Endothelial cell of umbilical vein (primary cell): Measurements from ENCODE around the gene CD151. TPM values are rescaled to one million over a fixed set of nuclear protein-coding genes. Genes with fewer than 3 reads are reported as not detected.

ENCODE experiments used
- BruUV-seq: library from RNA; stranded (reverse); fragments of 400-500 nt; replicated peaks from 2 replicates; lab custom pipeline; 2021; lab: Mats Ljungman, UMichigan
- CTCF ChIA-PET: fragments of 300-600, 350-600 bp; sonication (Branson Sonifier 250); formaldehyde crosslinking; loops from one replicate; lab custom pipeline; 2021; ENCODE audit warnings: antibody characterized with exemption, inconsistent platforms; lab: Charles Lee
- POLR2A ChIA-PET: fragments of 300-600, 350-600 bp; sonication (Branson Sonifier 250); formaldehyde crosslinking; loops from one replicate; lab custom pipeline; 2021; ENCODE audit warnings: antibody characterized with exemption, inconsistent platforms; lab: Charles Lee
- DNase-seq: peaks from one replicate; pipeline ENCODE4 v3.0.0-alpha.2; 2011; ENCODE audit warnings: low read depth, low spot score
- FAIRE-seq: peaks from 2 replicates; lab custom pipeline; 2011; peaks lifted over from hg19 to GRCh38; lab: Jason Lieb, UNC
- H2AFZ ChIP-seq: 2 replicates; pipeline ENCODE4 v1.6.0; 2012; ENCODE audit warnings: low read depth, low read length, control low read depth, inconsistent platforms
- H3K27ac ChIP-seq: 2 replicates; pipeline ENCODE4 v1.5.1; 2011; ENCODE audit warnings: low read depth, mild to moderate bottlenecking, control low read depth, low read length, moderate library complexity; ENCODE audit not compliant: insufficient read depth
- H3K27me3 ChIP-seq, 2 experiments: 2 replicates each; pipeline versions ENCODE4 v1.6.0 to v1.6.1; 2011; ENCODE audit warnings: low read length in 2 of 2, mixed read lengths in 1 of 2; ENCODE audit not compliant: control insufficient read depth in 2 of 2, insufficient read depth in 2 of 2
- H3K36me3 ChIP-seq, 2 experiments: 2 replicates in 1 of 2; 3 replicates in 1 of 2; pipeline ENCODE4 v1.5.1; 2011; ENCODE audit warnings: low read length in 2 of 2, mild to moderate bottlenecking in 1 of 2, moderate library complexity in 1 of 2; ENCODE audit not compliant: control insufficient read depth in 2 of 2, insufficient read depth in 2 of 2; ENCODE audit errors: extremely low read depth in 1 of 2
- H3K4me1 ChIP-seq: 3 replicates; pipeline ENCODE4 v1.5.1; 2011; ENCODE audit warnings: mild to moderate bottlenecking, low read length; ENCODE audit not compliant: control insufficient read depth, insufficient read depth; ENCODE audit errors: extremely low read depth
- H3K4me2 ChIP-seq: 2 replicates; pipeline ENCODE4 v1.6.1; 2011; ENCODE audit warnings: low read length, control low read depth, mixed read lengths; ENCODE audit not compliant: insufficient read depth
- H3K4me3 ChIP-seq, 3 experiments: fragments of 200-600 bp in 1 of 3; sonication (generic), shearing (Covaris generic) in 1 of 3; replicated peaks in 1 of 3; 2 replicates each; pipeline ENCODE4 v1.5.1; 2011 to 2016; ENCODE audit warnings: control low read depth in 3 of 3, low read length in 3 of 3, mild to moderate bottlenecking in 2 of 3, inconsistent platforms in 1 of 3, low read depth in 1 of 3, moderate library complexity in 1 of 3; ENCODE audit not compliant: insufficient read depth in 1 of 3
- H3K79me2 ChIP-seq: 2 replicates; pipeline ENCODE4 v1.6.0; 2012; ENCODE audit warnings: low read length, inconsistent platforms; ENCODE audit not compliant: control insufficient read depth, insufficient read depth
- H3K9ac ChIP-seq: replicated peaks from 2 replicates; pipeline ENCODE3; 2011; ENCODE audit warnings: low read length, control low read depth; ENCODE audit not compliant: insufficient read depth; ENCODE audit errors: extremely low read depth
- H3K9me1 ChIP-seq: replicated peaks from 3 replicates; pipeline ENCODE4 v1.6.0; 2011; ENCODE audit warnings: mild to moderate bottlenecking, low read length; ENCODE audit not compliant: control insufficient read depth, insufficient read depth; ENCODE audit errors: extremely low read depth
- H3K9me3 ChIP-seq: replicated peaks from 2 replicates; pipeline ENCODE4 v1.5.1; 2012; ENCODE audit warnings: low read length, inconsistent platforms; ENCODE audit not compliant: control insufficient read depth, insufficient read depth
- H4K20me1 ChIP-seq: replicated peaks from 2 replicates; pipeline ENCODE3; 2011; ENCODE audit warnings: mild to moderate bottlenecking, low read length; ENCODE audit not compliant: control insufficient read depth, insufficient read depth; ENCODE audit errors: extremely low read depth
- FOS ChIP-seq: IDR thresholded peaks from 2 replicates; pipeline ENCODE4 v1.6.1; 2011; ENCODE audit warnings: mild to moderate bottlenecking, low read length, moderate library complexity, borderline replicate concordance; ENCODE audit not compliant: insufficient read depth
- GATA2 ChIP-seq: IDR thresholded peaks from 2 replicates; pipeline ENCODE4 v1.7.0; 2011; ENCODE audit warnings: low read depth, mild to moderate bottlenecking, moderate library complexity, mixed read lengths, low read length; ENCODE audit not compliant: insufficient read length, insufficient read depth
- JUN ChIP-seq: IDR thresholded peaks from 2 replicates; pipeline ENCODE4 v1.6.1; 2011; ENCODE audit warnings: borderline replicate concordance, low read depth; ENCODE audit not compliant: insufficient read length, insufficient read depth
- MYC ChIP-seq: IDR thresholded peaks from one replicate; pipeline ENCODE4 v1.6.1; 2011; ENCODE audit warnings: mild to moderate bottlenecking, low read depth, low read length
- POLR2A ChIP-seq: IDR thresholded peaks from 2 replicates; pipeline ENCODE4 v1.6.1; 2012; ENCODE audit warnings: low read depth, mild to moderate bottlenecking, control low read depth, low read length
- POLR2AphosphoS5 ChIP-seq: IDR thresholded peaks from 2 replicates; pipeline ENCODE4 v1.6.1; 2012; ENCODE audit warnings: low read depth, mild to moderate bottlenecking, control low read depth, low read length, moderate library complexity; ENCODE audit not compliant: insufficient read depth
- dilution Hi-C: fragments of 300-500 bp; cut with MboI; formaldehyde crosslinking; loops from one replicate; pipeline ENCODE4 v1.15.0; 2019; ENCODE audit warnings: low sequenced_read_pairs; ENCODE audit not compliant: extremely low pct_ligation_motif_present
- intact Hi-C: fragments of 100-400 bp; cut with micrococcal nuclease; formaldehyde crosslinking; loops from one replicate; pipeline ENCODE4 v1.10.0; 2022
- polyA plus RNA-seq, 4 experiments: library from polyadenylated mRNA; depleted of rRNA in 3 of 4; stranded (reverse) in 3 of 4; unstranded in 1 of 4; fragments of >200 nt; gene quantifications; 2 replicates each; pipeline versions ENCODE4 v1.2.1 to v1.2.3, GENCODE V29; 2011 to 2012; ENCODE audit warnings: missing spikeins in 1 of 4
- total RNA-seq: library from RNA; stranded (reverse); gene quantifications from 2 replicates; pipeline ENCODE4 v1.2.3, GENCODE V29; 2021
- TF ChIP-seq, protein P1 (sequence below): IDR thresholded peaks from 2 replicates; pipeline ENCODE4 v1.6.1; 2011; ENCODE audit not compliant: insufficient read depth, insufficient read length

The CD151 gene
- total and polyA plus RNA-seq, 2 donors (not counting 3 experiments of a cell fraction or from before 2014, with no cell fraction given): 515 to 1,090 TPM

DNA sequence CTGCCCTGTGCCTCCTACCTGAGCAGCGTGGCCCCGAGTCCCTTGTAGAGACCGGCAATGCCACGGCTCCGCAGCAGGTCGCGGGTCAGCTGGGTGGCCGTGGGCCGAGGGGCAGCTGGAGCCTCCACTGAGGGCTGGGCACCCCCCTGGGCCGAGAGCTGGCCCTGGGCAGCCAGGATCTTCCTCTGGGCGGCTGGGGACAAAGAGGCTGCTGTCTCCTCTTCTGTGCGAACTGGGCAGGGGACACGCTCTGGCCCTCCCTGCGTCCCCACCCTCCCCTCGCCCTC lies 40.3 kb upstream of the CD151 start:
- dilution Hi-C loops: no loop called here
- H3K4me1 ChIP-seq: peaks cover 14% of the 10 kb centered on the region
- FAIRE-seq (no peak), DNase-seq (no peak)
- no peak overlapping the region for H3K4me2 ChIP-seq
- peaks cover 11% of the 10 kb centered on the region for H3K79me2 ChIP-seq
- no peak overlapping the region for H3K4me3 ChIP-seq
- H3K36me3 ChIP-seq: no peaks in the 10 kb centered on the region
- H3K27ac ChIP-seq: no peak overlapping the region
- ChIA-PET POLR2A (no interaction called here), CTCF (no interaction called here)
- H4K20me1 ChIP-seq: no peaks in the 10 kb centered on the region
- intact Hi-C loops: no loop called here
- H3K9me1 ChIP-seq: no peaks in the 10 kb centered on the region
- no peak overlapping the region for H3K9ac ChIP-seq
- no peak for TF ChIP-seq POLR2A
- no peak for TF ChIP-seq JUN
- no peak for TF ChIP-seq MYC
- no peak for TF ChIP-seq GATA2
- no peaks in the 10 kb centered on the region for H3K27me3 ChIP-seq
- H3K9me3 ChIP-seq: no peaks in the 10 kb centered on the region
- BruUV-seq: no TSS peak
- no peak overlapping the region for H2AFZ ChIP-seq

GRCh38 chr11:792873-793272 lies 39.9 kb upstream of the CD151 start:
- intact Hi-C loops: no loop called here
- H2AFZ ChIP-seq: no peak overlapping the region
- H3K4me2 ChIP-seq: no peak overlapping the region
- dilution Hi-C loops: no loop called here
- POLR2A ChIA-PET: no interaction called here
- H3K4me1 ChIP-seq: peaks cover 14% of the 10 kb centered on the region
- H3K9ac ChIP-seq: no peak overlapping the region
- no peak for TF ChIP-seq POLR2AphosphoS5
- no peak for TF ChIP-seq FOS
- TF ChIP-seq GATA2: no peak
- TF ChIP-seq, protein P1, sequence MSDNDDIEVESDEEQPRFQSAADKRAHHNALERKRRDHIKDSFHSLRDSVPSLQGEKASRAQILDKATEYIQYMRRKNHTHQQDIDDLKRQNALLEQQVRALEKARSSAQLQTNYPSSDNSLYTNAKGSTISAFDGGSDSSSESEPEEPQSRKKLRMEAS: no peak
- TF ChIP-seq JUN: no peak
- no peak for TF ChIP-seq POLR2A
- H4K20me1 ChIP-seq: no peaks in the 10 kb centered on the region
- no peak overlapping the region for H3K27ac ChIP-seq
- H3K4me3 ChIP-seq: no peak overlapping the region
- FAIRE-seq (no peak), DNase-seq (no peak)
- H3K27me3 ChIP-seq: no peaks in the 10 kb centered on the region
- CTCF ChIA-PET: no interaction called here
- H3K9me1 ChIP-seq: no peaks in the 10 kb centered on the region
- BruUV-seq: no TSS peak
- H3K79me2 ChIP-seq: peaks cover 11% of the 10 kb centered on the region
- H3K36me3 ChIP-seq: no peaks in the 10 kb centered on the region
- no peaks in the 10 kb centered on the region for H3K9me3 ChIP-seq
